Esophagus squamous epithelium (tissue), 5 donors: ENCODE data around the gene NDUFV1. TPM values are rescaled to one million over a fixed set of nuclear protein-coding genes. Genes with fewer than 3 reads are reported as not detected.
A peak's percentile ranks its signal among the peaks of the same experiment; 100 is the strongest.

Experiments
- DNase-seq: peaks from one replicate; lab custom pipeline; 2025; lab: John Stamatoyannopoulos, UW
- H3K27ac ChIP-seq, 4 donors: fragments of 200-600 bp; sonication (generic); one replicate each; pipeline ENCODE4 v1.5.1; 2016 to 2019; ENCODE audit warnings: mild to moderate bottlenecking in 1 of 4
- H3K27me3 ChIP-seq, 4 donors: fragments of 200-600 bp; sonication (generic); 1 replicate in 3 of 4; 2 replicates in 1 of 4; pipeline versions ENCODE4 v1.5.1 to v1.6.0; 2017 to 2021; ENCODE audit warnings: antibody characterized with exemption in 1 of 4
- H3K36me3 ChIP-seq, 3 donors: fragments of 200-600 bp; sonication (generic); one replicate each; pipeline ENCODE4 v1.5.1; 2016 to 2019
- H3K4me1 ChIP-seq, 3 donors: fragments of 200-600 bp; sonication (generic); one replicate each; pipeline ENCODE4 v1.5.1; 2017 to 2019
- H3K4me3 ChIP-seq, 4 donors: fragments of 200-600 bp; sonication (generic); 1 replicate in 3 of 4; 2 replicates in 1 of 4; pipeline ENCODE4 v1.5.1; 2016 to 2019; ENCODE audit warnings: mild to moderate bottlenecking in 2 of 4, moderate library complexity in 1 of 4
- H3K9me3 ChIP-seq, 3 donors: fragments of 200-600 bp; sonication (generic); one replicate each; pipeline ENCODE4 v1.5.1; 2016 to 2019
- POLR2A ChIP-seq, 4 donors: fragments of 450-650 bp; IDR thresholded peaks; one replicate each; pipeline ENCODE4 v1.6.1; 2017; ENCODE audit warnings: antibody characterized with exemption in 4 of 4, mild to moderate bottlenecking in 4 of 4, moderate library complexity in 3 of 4
- WGBS, 2 donors: methylation state at CpG; one replicate each; pipeline ENCODE4 v1.1.5; 2018; 5-methylcytosine and 5-hydroxymethylcytosine counted together
- intact Hi-C: fragments of 100-400 bp; cut with DNase I; formaldehyde crosslinking; loops from one replicate; pipeline ENCODE4 v1.15.0; 2022
- total RNA-seq, 4 donors: library from RNA; depleted of rRNA; stranded (reverse); fragments of >200 nt; gene quantifications; one replicate each; pipeline ENCODE4 v1.1.0, GENCODE V29; 2016
- TF ChIP-seq, protein P1 (sequence below), 6 experiments: fragments of 450-650 bp in 4 of 6; fragments of 200-600 bp in 2 of 6; sonication (generic) in 2 of 6; IDR thresholded peaks; one replicate each; pipeline ENCODE4 v1.5.1; 2016 to 2019; ENCODE audit warnings: antibody characterized with exemption in 6 of 6, mild to moderate bottlenecking in 4 of 6, moderate library complexity in 4 of 6
- donor health status: DM: yes; HTN: yes; CAD: no.

Gene NDUFV1
- total RNA-seq, 4 donors from 2014 or later: 206 to 260 (median 254) TPM

DNA sequence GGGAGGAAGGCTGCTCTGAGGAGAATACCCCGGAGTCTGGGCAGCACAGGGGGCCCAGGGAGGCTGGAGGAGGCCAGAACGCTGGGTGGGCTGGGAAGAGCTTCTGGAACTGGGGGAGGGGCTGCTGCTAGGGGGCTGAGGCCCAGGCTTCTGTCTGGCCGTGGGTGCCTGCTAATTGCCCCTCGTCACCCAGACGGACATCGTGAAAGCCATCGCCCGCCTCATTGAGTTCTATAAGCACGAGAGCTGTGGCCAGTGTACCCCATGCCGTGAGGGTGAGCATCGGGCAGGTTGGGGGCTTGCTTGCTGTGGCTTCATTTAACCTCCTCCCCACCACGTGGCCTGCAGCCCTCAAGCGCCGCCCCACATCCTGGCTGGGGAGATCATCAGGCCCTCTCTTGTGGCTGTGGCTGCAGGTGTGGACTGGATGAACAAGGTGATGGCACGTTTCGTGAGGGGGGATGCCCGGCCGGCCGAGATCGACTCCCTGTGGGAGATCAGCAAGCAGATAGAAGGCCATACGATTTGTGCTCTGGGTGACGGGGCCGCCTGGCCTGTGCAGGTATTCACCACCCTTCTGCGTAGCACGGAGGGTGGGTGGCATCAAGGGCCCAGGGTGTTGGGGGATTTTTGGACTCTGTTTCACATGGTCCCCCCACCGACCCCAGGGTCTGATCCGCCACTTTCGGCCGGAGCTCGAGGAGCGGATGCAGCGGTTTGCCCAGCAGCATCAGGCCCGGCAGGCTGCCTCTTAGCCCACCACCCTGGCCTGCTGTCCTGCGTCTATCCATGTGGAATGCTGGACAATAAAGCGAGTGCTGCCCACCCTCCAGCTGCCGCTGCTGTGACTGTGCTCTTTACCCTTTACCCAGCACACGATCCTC lies 5.2 kb downstream of the NDUFV1 start:
- no peak overlapping the region for H3K4me3 ChIP-seq
- H3K36me3 ChIP-seq: peaks cover 20 to 54% (median 31%) of the 10 kb centered on the region in 3 donors
- TF ChIP-seq, protein P1, sequence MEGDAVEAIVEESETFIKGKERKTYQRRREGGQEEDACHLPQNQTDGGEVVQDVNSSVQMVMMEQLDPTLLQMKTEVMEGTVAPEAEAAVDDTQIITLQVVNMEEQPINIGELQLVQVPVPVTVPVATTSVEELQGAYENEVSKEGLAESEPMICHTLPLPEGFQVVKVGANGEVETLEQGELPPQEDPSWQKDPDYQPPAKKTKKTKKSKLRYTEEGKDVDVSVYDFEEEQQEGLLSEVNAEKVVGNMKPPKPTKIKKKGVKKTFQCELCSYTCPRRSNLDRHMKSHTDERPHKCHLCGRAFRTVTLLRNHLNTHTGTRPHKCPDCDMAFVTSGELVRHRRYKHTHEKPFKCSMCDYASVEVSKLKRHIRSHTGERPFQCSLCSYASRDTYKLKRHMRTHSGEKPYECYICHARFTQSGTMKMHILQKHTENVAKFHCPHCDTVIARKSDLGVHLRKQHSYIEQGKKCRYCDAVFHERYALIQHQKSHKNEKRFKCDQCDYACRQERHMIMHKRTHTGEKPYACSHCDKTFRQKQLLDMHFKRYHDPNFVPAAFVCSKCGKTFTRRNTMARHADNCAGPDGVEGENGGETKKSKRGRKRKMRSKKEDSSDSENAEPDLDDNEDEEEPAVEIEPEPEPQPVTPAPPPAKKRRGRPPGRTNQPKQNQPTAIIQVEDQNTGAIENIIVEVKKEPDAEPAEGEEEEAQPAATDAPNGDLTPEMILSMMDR (IDR thresholded peaks at IDR 0.05): no peak
- no peak for TF ChIP-seq POLR2A (IDR thresholded peaks at IDR 0.05)
- H3K27me3 ChIP-seq: peaks cover 0 to 27% (median 0%) of the 10 kb centered on the region in 4 donors
- H3K27ac ChIP-seq: no peak overlapping the region
- intact Hi-C loops: no loop called here
- no peaks in the 10 kb centered on the region for H3K9me3 ChIP-seq
- no peak for DNase-seq
- WGBS, 2 donors: 84 to 88% methylated on average over 8 to 21 of the region's 37 CpGs
- H3K4me1 ChIP-seq: peaks cover 21 to 47% (median 26%) of the 10 kb centered on the region in 3 donors

DNA sequence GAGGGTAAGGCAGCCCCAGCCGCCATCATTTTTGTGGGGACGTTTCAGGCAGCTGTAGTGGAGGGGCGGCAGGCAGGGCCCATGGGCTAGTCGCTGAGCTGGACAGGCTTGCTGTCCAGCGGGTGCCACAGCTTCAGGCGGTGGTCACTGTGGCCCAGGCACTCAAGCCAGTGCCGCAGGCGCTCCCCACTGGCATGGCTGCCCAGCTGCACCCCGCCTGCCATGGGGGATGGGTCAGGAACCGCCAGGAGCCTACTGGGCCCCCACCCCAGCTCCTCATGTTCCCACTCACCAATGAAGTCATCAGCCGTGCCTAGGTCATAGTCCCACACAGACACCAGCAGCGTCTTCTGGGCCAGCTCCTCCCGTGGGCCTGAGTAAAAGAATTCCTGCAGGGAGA lies 6.0 kb downstream of the NDUFV1 start:
- Histone ChIP-seq H3K27me3 (peaks cover 0 to 28% (median 0%) of the 10 kb centered on the region in 4 donors), H3K4me1 (peaks cover 14 to 39% (median 20%) of the 10 kb centered on the region in 3 donors), H3K4me3 (no peak overlapping the region), H3K27ac (no peak overlapping the region), H3K36me3 (peaks cover 20 to 54% (median 31%) of the 10 kb centered on the region in 3 donors), H3K9me3 (no peaks in the 10 kb centered on the region)
- DNase-seq: no peak
- TF ChIP-seq, protein P1 (IDR thresholded peaks at IDR 0.05): no peak
- no peak for TF ChIP-seq POLR2A (IDR thresholded peaks at IDR 0.05)
- WGBS, 2 donors: 75 to 92% methylated on average over 2 to 7 of the region's 13 CpGs
- intact Hi-C loops: no loop called here

DNA sequence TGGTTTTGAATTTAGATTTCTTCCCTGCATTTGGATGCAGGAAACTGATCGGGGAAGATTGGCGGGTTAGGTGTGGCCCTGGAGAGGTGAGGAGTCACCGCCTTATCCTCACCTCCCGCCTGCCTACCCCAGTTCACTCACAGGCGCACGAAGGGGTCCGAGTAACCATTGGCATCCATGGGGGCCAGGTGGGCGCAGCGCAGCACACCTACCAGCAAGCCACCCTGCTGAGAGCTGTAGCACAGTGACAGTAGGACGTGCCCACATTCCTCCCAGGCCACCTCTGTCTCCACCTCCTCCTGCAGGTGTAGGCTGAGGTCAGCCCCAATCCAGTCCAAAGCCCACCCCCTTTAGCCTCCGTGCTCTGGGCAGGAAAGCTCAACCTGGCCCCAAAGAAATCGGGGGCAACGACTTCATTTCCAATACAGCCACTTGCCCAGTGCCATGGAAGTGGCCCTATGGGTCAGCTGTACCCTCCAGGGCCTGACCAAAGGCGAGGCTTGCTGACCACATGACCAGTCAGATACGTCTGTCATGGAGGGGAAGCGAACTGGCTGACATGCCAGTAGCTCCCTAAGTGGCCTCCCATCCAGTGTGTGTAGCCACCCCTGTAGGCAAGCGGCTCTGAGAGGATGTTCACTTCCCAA lies 6.7 kb downstream of the NDUFV1 start:
- DNase-seq: no peak
- WGBS, 2 donors: 71 to 85% methylated on average over 10 to 12 of the region's 17 CpGs
- Histone ChIP-seq H3K4me1 (peaks cover 13 to 33% (median 15%) of the 10 kb centered on the region in 3 donors), H3K27me3 (peaks cover 0 to 28% (median 0%) of the 10 kb centered on the region in 4 donors), H3K27ac (peak overlapping the region; percentile 53 to 82 (median 72)), H3K4me3 (peak overlapping the region; percentile 17 to 63 (median 42)), H3K9me3 (no peaks in the 10 kb centered on the region), H3K36me3 (peaks cover 20 to 51% (median 29%) of the 10 kb centered on the region in 3 donors)
- TF ChIP-seq POLR2A (IDR thresholded peaks at IDR 0.05): no peak
- TF ChIP-seq, protein P1 (IDR thresholded peaks at IDR 0.05): no peak
- intact Hi-C loops: no loop called here

DNA sequence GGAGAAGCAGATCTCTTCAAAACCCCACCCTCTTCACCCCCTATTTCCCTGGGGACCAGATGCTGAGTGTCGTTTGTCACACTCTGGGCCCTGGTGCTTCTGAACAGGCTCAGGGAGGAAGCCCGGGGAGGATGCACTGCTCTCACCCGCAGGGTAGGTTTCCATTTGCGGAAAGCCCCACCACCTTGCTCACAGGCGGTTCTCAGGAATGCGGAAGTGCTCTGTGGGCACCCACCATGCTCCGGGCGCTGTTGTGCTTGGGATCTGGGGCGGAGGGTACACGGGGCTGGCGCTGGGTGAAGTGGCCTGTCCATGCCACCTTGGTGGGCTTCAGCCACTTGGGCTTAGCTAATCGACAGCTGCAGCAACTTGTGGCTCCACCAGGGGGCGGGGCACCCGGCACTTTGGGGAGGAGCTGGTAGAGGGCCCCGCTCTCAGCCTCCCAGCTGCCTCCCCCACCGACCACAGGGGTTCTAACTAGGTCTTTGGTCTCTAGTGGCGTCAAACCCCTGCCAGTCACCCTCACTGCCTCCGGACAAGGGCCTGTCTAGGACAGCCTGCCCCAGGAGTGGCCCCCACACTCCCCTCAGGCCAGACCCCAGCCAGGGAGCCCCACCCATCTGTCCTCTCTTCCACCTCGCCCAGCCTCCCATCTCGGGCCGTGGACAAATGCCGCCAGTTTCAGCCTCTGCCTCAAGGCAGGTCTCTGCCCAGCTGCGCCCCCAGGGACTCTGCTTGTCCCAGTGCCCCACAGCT lies 7.4 kb downstream of the NDUFV1 start:
- DNase-seq: no peak
- peak overlapping the region; percentile 53 to 82 (median 72) for H3K27ac ChIP-seq
- intact Hi-C loops: no loop called here
- H3K4me1 ChIP-seq: peaks cover 13 to 29% (median 15%) of the 10 kb centered on the region in 3 donors
- no peaks in the 10 kb centered on the region for H3K9me3 ChIP-seq
- H3K36me3 ChIP-seq: peaks cover 17 to 44% (median 22%) of the 10 kb centered on the region in 3 donors
- H3K4me3 ChIP-seq: peak overlapping the region; percentile 17 to 63 (median 42)
- TF ChIP-seq, protein P1 (IDR thresholded peaks at IDR 0.05): peak; percentile 45 to 74 (median 64)
- peak in 1 of 4 donors; percentile 25 for TF ChIP-seq POLR2A (IDR thresholded peaks at IDR 0.05)
- H3K27me3 ChIP-seq: peaks cover 0 to 28% (median 0%) of the 10 kb centered on the region in 4 donors
- 9 to 19% methylated on average over 5 to 6 of the region's 23 CpGs for WGBS, 2 donors
